Esophagus muscularis mucosa (tissue), 4 donors: ENCODE data around the gene SNAPC1. TPM values are rescaled to one million over a fixed set of nuclear protein-coding genes. Genes with fewer than 3 reads are reported as not detected.

Experiments used
- DNase-seq: peaks from one replicate; pipeline ENCODE4 v3.0.0-alpha.2; 2017; ENCODE audit errors: extremely low spot score
- H3K27ac ChIP-seq, 4 donors: fragments of 200-600 bp; sonication (generic); replicated peaks in 1 of 4; 1 replicate in 3 of 4; 2 replicates in 1 of 4; pipeline ENCODE4 v1.5.1; 2016 to 2019; ENCODE audit warnings: mild to moderate bottlenecking in 1 of 4
- H3K27me3 ChIP-seq, 4 donors: fragments of 200-600 bp; sonication (generic); one replicate each; pipeline versions ENCODE4 v1.5.1 to v1.6.0; 2016 to 2019
- H3K36me3 ChIP-seq, 4 donors: fragments of 200-600 bp; sonication (generic); one replicate each; pipeline ENCODE4 v1.5.1; 2016 to 2019
- H3K4me1 ChIP-seq, 4 donors: fragments of 200-600 bp; sonication (generic); one replicate each; pipeline ENCODE4 v1.5.1; 2016 to 2019
- H3K4me3 ChIP-seq, 4 donors: fragments of 200-600 bp; sonication (generic); 1 replicate in 2 of 4; 2 replicates in 2 of 4; pipeline ENCODE4 v1.5.1; 2016 to 2019; ENCODE audit warnings: mild to moderate bottlenecking in 4 of 4, moderate library complexity in 1 of 4
- H3K9me3 ChIP-seq, 4 donors: fragments of 200-600 bp; sonication (generic); 1 replicate in 3 of 4; 2 replicates in 1 of 4; pipeline ENCODE4 v1.5.1; 2016 to 2019
- EP300 ChIP-seq: sonication (generic); formaldehyde crosslinking; IDR thresholded peaks from one replicate; pipeline ENCODE4 v1.6.1; 2017; ENCODE audit warnings: antibody characterized with exemption
- POLR2A ChIP-seq: fragments of 450-650 bp; IDR thresholded peaks from one replicate; pipeline ENCODE4 v1.6.1; 2017; ENCODE audit warnings: antibody characterized with exemption, moderate library complexity, mild to moderate bottlenecking, low read depth
- POLR2AphosphoS5 ChIP-seq, 2 donors: sonication (generic); formaldehyde crosslinking; IDR thresholded peaks; one replicate each; pipeline ENCODE4 v1.6.1; 2017; ENCODE audit warnings: antibody characterized with exemption in 2 of 2
- WGBS: methylation state at CpG from one replicate; pipeline ENCODE4 v1.1.5; 2018; 5-methylcytosine and 5-hydroxymethylcytosine counted together
- intact Hi-C: fragments of 100-400 bp; cut with DNase I; formaldehyde crosslinking; loops from one replicate; pipeline ENCODE4 v1.15.1; 2023
- total RNA-seq, 4 donors: library from RNA; depleted of rRNA; stranded (reverse); fragments of >200 nt; gene quantifications; one replicate each; pipeline versions ENCODE4 v1.1.0 to v1.2.1, GENCODE V29; 2016
- TF ChIP-seq, protein P1 (sequence below), 3 experiments: fragments of 200-600 bp in 2 of 3; fragments of 450-650 bp in 1 of 3; sonication (generic) in 2 of 3; IDR thresholded peaks; one replicate each; pipeline ENCODE4 v1.5.1; 2017 to 2019; ENCODE audit warnings: antibody characterized with exemption in 3 of 3, mild to moderate bottlenecking in 2 of 3, moderate library complexity in 1 of 3

The SNAPC1 gene, protein sequence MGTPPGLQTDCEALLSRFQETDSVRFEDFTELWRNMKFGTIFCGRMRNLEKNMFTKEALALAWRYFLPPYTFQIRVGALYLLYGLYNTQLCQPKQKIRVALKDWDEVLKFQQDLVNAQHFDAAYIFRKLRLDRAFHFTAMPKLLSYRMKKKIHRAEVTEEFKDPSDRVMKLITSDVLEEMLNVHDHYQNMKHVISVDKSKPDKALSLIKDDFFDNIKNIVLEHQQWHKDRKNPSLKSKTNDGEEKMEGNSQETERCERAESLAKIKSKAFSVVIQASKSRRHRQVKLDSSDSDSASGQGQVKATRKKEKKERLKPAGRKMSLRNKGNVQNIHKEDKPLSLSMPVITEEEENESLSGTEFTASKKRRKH
- total RNA-seq, result 1 to 10 TPM; 4.7 to 8.0 (median 6.6) TPM

DNA sequence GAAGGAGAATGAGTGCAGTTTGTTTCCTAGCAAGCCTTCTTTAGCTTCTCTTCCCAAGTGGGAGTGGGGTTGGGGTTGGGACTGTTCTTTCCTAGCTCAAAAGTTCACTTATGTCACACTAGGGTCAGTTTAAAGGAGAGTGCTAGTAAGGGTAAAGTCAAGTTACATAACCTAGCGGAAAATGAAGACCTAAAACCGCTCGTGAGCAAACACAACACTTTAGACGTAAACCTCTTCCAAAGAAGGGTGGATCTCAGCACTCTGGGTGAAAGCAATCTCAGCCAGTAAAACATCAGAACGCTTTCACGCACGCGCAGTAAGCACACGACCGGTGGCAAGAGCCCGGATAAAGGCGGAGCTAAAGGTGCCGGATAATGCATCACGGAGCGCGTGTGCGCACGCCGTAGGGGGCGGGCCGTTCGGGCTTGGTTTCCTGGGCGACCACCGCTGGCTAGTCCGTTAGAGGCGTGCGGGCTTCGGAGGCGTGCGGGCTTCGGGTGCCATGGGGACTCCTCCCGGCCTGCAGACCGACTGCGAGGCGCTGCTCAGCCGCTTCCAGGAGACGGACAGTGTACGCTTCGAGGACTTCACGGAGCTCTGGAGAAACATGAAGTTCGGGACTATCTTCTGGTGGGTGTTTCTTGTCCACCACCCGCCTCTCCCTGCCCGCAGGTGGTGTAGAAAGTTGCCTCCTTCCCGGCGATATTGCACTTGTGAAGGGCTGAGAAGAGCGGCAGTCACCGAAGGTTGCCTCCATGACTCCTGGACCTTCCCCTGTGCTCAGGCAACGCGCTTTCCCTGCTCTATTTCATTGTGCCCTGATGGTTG lies at the start of gene SNAPC1:
Gene SNAPC1, plus strand, starts transcription at position 462 of the 828 bp plus-strand sequence. Its CDS starts 41 bp downstream, at position 503.
- 2% methylated on average over 38 of the region's 49 CpGs for WGBS
- peak; percentile 55 for TF ChIP-seq POLR2A
- TF ChIP-seq, protein P1, sequence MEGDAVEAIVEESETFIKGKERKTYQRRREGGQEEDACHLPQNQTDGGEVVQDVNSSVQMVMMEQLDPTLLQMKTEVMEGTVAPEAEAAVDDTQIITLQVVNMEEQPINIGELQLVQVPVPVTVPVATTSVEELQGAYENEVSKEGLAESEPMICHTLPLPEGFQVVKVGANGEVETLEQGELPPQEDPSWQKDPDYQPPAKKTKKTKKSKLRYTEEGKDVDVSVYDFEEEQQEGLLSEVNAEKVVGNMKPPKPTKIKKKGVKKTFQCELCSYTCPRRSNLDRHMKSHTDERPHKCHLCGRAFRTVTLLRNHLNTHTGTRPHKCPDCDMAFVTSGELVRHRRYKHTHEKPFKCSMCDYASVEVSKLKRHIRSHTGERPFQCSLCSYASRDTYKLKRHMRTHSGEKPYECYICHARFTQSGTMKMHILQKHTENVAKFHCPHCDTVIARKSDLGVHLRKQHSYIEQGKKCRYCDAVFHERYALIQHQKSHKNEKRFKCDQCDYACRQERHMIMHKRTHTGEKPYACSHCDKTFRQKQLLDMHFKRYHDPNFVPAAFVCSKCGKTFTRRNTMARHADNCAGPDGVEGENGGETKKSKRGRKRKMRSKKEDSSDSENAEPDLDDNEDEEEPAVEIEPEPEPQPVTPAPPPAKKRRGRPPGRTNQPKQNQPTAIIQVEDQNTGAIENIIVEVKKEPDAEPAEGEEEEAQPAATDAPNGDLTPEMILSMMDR (IDR thresholded peaks at IDR 0.05), result no peak
- TF ChIP-seq POLR2AphosphoS5 (IDR thresholded peaks at IDR 0.05), result peak; percentile 94 to 98
- no peak for TF ChIP-seq EP300
- intact Hi-C loops, result loop anchor here (5.0 to 10.0 kb wide), 2 partner anchors 65 to 73 kb away; partner anchors contain the start of gene HIF1A

DNA sequence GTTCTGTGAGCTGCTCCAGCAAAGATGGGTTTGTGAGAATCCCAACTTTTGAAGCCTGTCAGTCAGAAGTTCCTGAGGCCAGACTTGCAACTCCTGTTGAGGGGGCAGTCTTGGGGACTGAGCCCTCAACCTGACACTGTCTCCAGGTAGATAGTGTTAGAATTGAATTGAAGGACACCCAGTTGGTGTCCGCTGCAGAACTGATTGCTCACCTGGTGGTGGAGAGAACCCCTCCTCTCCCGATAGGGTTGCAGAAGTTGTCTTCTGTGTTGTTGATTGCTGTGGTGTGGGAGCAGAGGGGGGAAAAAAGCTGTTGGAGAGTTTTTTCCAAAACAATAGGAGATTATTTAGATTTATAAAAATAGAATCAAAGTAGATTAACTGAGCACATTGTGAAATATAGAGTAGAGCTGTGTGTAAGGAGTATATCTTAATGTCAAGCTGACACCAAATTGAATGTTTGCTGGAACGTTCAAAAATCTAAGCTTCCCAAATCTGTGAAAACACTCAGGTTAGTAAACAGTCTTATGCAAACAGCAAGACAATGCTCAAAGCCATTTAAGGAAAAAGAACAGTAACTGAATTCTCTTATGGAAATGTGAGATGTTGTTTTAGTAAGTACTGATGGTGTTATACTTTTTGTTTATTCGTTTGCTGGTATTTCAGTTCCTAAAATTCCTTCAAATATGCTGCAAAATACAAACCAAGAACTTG lies 48.3 kb upstream of the SNAPC1 start:
- Histone ChIP-seq H3K9me3 (no peaks in the 10 kb centered on the region), H3K36me3 (no peaks in the 10 kb centered on the region), H3K27ac (peak overlapping the region; percentile 2 to 24 (median 4)), H3K27me3 (no peaks in the 10 kb centered on the region), H3K4me1 (peaks cover 57 to 89% (median 80%) of the 10 kb centered on the region in 4 donors), H3K4me3 (no peak overlapping the region)
- 68% methylated on average over 4 of the region's 4 CpGs for WGBS
- DNase-seq, result no peak
- TF ChIP-seq, protein P1 (IDR thresholded peaks at IDR 0.05), result no peak
- TF ChIP-seq EP300, result no peak
- TF ChIP-seq POLR2AphosphoS5 (IDR thresholded peaks at IDR 0.05), result no peak
- TF ChIP-seq POLR2A, result no peak
- intact Hi-C loops, result no loop called here

More for the DNA sequence above, at the start of gene SNAPC1:
- Histone ChIP-seq H3K4me1 (peaks cover 14 to 40% (median 38%) of the 10 kb centered on the region in 4 donors), H3K4me3 (peak within 1 kb of the TSS; percentile 59 to 91 (median 74)), H3K27me3 (no peaks in the 10 kb centered on the region), H3K9me3 (no peaks in the 10 kb centered on the region), H3K36me3 (peaks cover 0 to under 1% (median under 1%) of the 10 kb centered on the region in 4 donors), H3K27ac (peak within 1 kb of the TSS; percentile 79 to 85 (median 84))
- DNase-seq, result peak; percentile 98

DNA sequence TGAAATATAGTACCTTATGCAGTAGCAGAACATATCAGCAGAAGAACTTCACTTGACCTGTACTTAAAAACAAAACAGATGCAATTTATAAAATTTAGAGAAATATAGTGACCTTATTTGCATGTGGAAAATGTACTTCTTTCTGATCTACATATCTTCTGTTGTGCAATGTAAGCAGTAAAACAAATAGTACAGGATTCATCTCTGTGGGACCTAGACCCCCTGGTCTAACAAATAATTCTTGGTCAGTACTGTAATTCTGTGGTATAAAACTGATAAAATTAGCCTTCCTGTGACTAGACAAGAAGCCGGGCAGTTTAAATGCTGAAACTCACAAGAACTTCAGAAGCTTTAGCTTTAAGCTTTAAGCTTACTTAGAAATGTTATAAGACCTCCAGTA lies 45.3 kb upstream of the SNAPC1 start:
- Histone ChIP-seq H3K4me1 (peaks cover 60 to 100% (median 90%) of the 10 kb centered on the region in 4 donors), H3K27me3 (no peaks in the 10 kb centered on the region), H3K9me3 (no peaks in the 10 kb centered on the region), H3K27ac (peak overlapping the region; percentile 21 to 36 (median 22)), H3K4me3 (no peak overlapping the region), H3K36me3 (peaks cover under 1 to 8% (median 3%) of the 10 kb centered on the region in 4 donors)
- no peak for DNase-seq
- WGBS, result 88% methylated on average over 1 of the region's 1 CpG
- intact Hi-C loops, result no loop called here
- TF ChIP-seq, protein P1 (IDR thresholded peaks at IDR 0.05), result no peak
- TF ChIP-seq EP300, result no peak
- TF ChIP-seq POLR2AphosphoS5 (IDR thresholded peaks at IDR 0.05), result no peak
- TF ChIP-seq POLR2A, result no peak

DNA sequence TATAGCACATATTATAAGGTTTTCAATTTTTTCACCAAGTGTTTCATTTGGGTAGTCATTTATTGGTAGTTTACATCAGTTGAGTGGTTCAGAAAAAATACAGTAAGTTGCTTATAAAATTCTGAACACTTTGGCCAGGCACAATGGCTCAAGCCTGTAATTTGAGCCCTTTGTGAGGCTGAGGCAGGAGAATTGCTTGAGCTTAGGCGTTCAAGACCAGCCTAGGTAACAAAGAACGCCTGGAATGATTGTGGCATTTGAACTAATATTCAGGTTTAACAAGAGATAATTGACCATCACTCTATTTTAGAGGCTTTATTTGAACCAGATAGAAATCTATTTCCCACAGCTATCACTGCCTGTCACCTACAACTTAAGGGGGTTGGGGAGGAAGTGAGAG lies 44.2 kb upstream of the SNAPC1 start:
- Histone ChIP-seq H3K4me1 (peaks cover 51 to 92% (median 83%) of the 10 kb centered on the region in 4 donors), H3K36me3 (peaks cover 3 to 16% (median 10%) of the 10 kb centered on the region in 4 donors), H3K27me3 (no peaks in the 10 kb centered on the region), H3K27ac (peak overlapping the region in 2 of 4 donors; percentile 24 to 36), H3K4me3 (no peak overlapping the region), H3K9me3 (no peaks in the 10 kb centered on the region)
- TF ChIP-seq POLR2A, result no peak
- TF ChIP-seq, protein P1 (IDR thresholded peaks at IDR 0.05), result no peak
- no peak for TF ChIP-seq POLR2AphosphoS5 (IDR thresholded peaks at IDR 0.05)
- no peak for TF ChIP-seq EP300
- WGBS, result 93% methylated on average over 2 of the region's 2 CpGs
- DNase-seq, result no peak
- intact Hi-C loops, result no loop called here
